ENCODE measurements around the gene THBS4.

Gene THBS4

DNA sequence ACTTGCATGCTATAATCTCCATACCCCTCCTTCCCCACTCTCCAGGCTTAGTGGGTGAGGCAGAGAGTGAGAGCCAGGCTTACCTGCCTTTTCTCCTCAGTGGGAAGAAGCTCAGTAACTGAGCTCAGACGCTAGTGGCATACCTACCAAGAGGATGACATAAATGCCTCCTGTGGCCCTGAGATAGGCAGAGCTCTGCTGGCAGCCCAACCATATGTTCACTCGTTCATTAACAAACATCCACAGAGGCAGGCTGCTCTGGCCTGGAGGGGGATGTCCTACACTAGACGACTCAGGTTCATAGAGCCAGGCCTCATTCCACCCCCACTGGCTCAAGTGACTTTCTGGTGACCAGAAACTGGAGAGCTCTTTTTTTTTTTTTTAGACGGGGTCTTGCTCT is 81.3 kb downstream of the THBS4 start:
- no peak overlapping the region for H3K27ac ChIP-seq

DNA sequence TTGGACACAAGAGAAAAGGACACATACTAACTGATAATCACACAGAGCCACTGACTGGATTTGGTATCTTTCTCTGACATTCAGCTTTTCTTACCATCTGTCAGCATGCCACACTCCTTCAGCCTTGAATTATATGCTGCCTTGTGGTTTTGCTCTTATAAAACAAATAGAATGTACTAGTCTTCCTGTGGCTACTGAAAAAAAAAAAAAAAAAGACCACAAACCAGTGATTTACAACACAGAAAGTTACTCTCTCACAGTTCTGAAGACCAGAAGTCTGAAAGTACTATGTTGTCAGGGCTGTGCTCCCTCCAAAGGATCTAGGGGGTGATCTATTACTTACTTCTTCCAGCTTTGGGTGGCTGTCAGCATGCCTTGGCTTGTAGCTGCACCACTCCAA is 82.3 kb downstream of the THBS4 start:
- no peak for DNase-seq
- no peaks in the 10 kb centered on the region for H3K27me3 ChIP-seq (replicated peaks)
- in situ Hi-C loops (cut with HindIII; ENCODE audit: low pct_ligation_motif_present, low sequenced_read_pairs): no loop called here
- TF ChIP-seq, protein P1, sequence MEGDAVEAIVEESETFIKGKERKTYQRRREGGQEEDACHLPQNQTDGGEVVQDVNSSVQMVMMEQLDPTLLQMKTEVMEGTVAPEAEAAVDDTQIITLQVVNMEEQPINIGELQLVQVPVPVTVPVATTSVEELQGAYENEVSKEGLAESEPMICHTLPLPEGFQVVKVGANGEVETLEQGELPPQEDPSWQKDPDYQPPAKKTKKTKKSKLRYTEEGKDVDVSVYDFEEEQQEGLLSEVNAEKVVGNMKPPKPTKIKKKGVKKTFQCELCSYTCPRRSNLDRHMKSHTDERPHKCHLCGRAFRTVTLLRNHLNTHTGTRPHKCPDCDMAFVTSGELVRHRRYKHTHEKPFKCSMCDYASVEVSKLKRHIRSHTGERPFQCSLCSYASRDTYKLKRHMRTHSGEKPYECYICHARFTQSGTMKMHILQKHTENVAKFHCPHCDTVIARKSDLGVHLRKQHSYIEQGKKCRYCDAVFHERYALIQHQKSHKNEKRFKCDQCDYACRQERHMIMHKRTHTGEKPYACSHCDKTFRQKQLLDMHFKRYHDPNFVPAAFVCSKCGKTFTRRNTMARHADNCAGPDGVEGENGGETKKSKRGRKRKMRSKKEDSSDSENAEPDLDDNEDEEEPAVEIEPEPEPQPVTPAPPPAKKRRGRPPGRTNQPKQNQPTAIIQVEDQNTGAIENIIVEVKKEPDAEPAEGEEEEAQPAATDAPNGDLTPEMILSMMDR (IDR thresholded peaks at IDR 0.05; ENCODE audit: low read depth, low read length, missing control alignments): no peak
- no peak overlapping the region for H3K27ac ChIP-seq
- no peak overlapping the region for H3K4me3 ChIP-seq (ENCODE audit: low read depth, low read length)
- H3K36me3 ChIP-seq (replicated peaks): no peaks in the 10 kb centered on the region

More for the DNA sequence above, 81.3 kb downstream of the THBS4 start:
- TF ChIP-seq, protein P1 (IDR thresholded peaks at IDR 0.05; ENCODE audit: low read depth, low read length, missing control alignments): no peak
- no peak for DNase-seq
- no peaks in the 10 kb centered on the region for H3K27me3 ChIP-seq (replicated peaks)
- H3K4me3 ChIP-seq (ENCODE audit: low read depth, low read length): no peak overlapping the region
- in situ Hi-C loops (cut with HindIII; ENCODE audit: low pct_ligation_motif_present, low sequenced_read_pairs): no loop called here
- H3K36me3 ChIP-seq (replicated peaks): no peaks in the 10 kb centered on the region

- Histone ChIP-seq H3K4me3 (ENCODE audit: low read depth, low read length) (no peak overlapping the region), H3K27ac (no peak overlapping the region), H3K27me3 (replicated peaks) (no peaks in the 10 kb centered on the region), H3K36me3 (replicated peaks) (no peaks in the 10 kb centered on the region)
- TF ChIP-seq, protein P1 (IDR thresholded peaks at IDR 0.05; ENCODE audit: low read depth, low read length, missing control alignments): no peak
- no peak for DNase-seq
- in situ Hi-C loops (cut with HindIII; ENCODE audit: low pct_ligation_motif_present, low sequenced_read_pairs): no loop called here
These were observed 84.2 kb downstream of the THBS4 start for GRCh38 chr5:80119372-80119771.

- no peak for DNase-seq
- H3K36me3 ChIP-seq (replicated peaks): no peaks in the 10 kb centered on the region
- H3K27me3 ChIP-seq (replicated peaks): no peaks in the 10 kb centered on the region
- in situ Hi-C loops (cut with HindIII; ENCODE audit: low pct_ligation_motif_present, low sequenced_read_pairs): no loop called here
- no peak overlapping the region for H3K4me3 ChIP-seq (ENCODE audit: low read depth, low read length)
- no peak overlapping the region for H3K27ac ChIP-seq
- TF ChIP-seq, protein P1 (IDR thresholded peaks at IDR 0.05; ENCODE audit: low read depth, low read length, missing control alignments): no peak
These were observed 87.4 kb downstream of the THBS4 start for GRCh38 chr5:80122579-80122978.

DNA sequence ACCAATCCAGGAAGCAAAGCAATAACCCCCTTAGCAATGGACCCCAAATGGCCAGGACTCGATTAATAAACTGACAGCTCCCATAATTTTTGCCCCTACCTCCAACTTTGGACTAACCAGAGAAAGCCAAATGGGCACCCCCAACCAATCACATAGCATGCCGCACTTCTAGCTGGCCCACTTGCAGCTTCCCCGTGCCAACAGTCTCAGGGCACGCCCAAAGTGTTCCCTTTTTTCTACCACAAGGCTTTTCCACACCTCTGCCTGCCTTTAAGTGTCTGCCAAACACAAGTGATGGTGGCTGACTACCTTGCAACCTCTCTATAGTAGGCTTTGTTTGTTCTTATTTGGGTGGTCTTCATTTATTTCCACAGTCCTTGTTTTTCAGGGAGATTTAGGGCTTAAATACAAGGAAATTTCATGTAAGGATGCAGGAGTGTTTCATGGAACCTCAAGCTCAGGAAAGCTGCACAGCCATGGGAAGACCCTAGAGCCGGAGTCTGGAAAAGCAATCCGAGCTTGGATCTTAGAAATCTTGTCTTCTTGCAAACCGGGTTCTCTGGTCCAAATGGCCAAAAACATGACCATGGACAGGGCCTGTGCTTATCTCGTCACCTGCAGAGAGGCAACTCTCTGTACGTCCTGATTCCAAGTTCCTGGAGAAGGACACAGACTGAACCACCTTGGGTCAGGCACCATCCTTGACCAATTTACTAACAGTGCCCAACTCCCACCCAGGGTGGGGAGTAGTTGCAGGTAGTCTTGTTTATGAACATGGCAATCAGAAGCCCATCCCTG is 89.2 kb downstream of the THBS4 start:
- Histone ChIP-seq H3K36me3 (replicated peaks) (no peaks in the 10 kb centered on the region), H3K4me3 (ENCODE audit: low read depth, low read length) (no peak overlapping the region), H3K27me3 (replicated peaks) (no peaks in the 10 kb centered on the region), H3K27ac (no peak overlapping the region)
- no peak for DNase-seq
- TF ChIP-seq, protein P1 (IDR thresholded peaks at IDR 0.05; ENCODE audit: low read depth, low read length, missing control alignments): no peak
- in situ Hi-C loops (cut with HindIII; ENCODE audit: low pct_ligation_motif_present, low sequenced_read_pairs): no loop called here
